T-helper 2 cell treated with Interferon-gamma antibody and Interleukin-4, amounts not matched to agents 100 ng/mL and 5 ng/mL, for 36 hours (primary cell): ENCODE measurements around the gene KIF15. TPM values are rescaled to one million over a fixed set of nuclear protein-coding genes. Genes with fewer than 3 reads are reported as not detected.
"Not testable (repeated sequence)": the region's sequence is repeated elsewhere in the genome, so short reads cannot be mapped to it uniquely, and the experiment has no call there.

ENCODE experiments used
- intact Hi-C: fragments of 100-400 bp; cut with micrococcal nuclease; formaldehyde crosslinking; loops from one replicate; pipeline ENCODE4 v1.15.1; 2023
- total RNA-seq: library from RNA; stranded (reverse); gene quantifications from 2 replicates; pipeline ENCODE4 v1.2.3, GENCODE V29; 2022

KIF15 gene
- total RNA-seq, 1 donor from 2014 or later, result 44.8 TPM

DNA sequence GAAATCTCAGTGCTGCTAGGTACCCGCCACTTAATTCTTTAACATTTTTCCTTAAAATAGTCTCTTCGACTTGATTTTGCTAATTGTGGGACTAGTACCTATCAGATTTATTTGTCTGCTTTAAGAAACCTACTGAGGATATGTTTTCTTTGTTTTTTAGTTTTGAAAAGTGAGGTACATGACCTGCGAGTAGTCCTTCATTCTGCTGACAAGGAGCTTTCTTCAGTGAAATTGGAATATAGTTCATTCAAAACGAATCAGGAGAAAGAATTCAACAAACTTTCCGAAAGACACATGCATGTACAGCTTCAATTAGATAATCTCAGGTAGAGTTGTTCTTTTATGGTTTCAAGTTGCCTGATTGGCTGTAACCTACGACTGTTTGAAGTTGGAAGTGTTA is 53.2 kb downstream of the KIF15 start:
- intact Hi-C loops, result no loop called here

- intact Hi-C loops, result not testable (repeated sequence)
These were observed 54.7 kb downstream of the KIF15 start for GRCh38 chr3:44816334-44816733.

DNA sequence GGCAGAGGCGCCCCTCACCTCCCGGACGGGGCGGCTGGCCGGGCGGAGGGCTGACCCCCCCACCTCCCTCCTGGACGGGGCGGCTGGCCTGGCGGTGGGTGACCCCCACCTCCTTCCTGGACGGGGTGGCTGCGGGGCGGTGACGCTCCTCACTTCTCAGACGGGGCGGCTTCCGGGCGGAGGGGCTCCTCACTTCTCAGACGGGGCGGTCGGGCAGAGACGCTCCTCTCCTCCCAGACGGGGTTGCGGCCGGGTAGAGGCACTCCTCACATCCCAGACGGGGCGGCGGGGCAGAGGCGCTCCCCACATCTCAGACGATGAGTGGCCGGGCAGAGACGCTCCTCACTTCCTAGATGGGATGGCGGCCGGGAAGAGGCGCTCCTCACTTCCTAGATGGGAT is 59.6 kb downstream of the KIF15 start:
- intact Hi-C loops, result not testable (repeated sequence)

- intact Hi-C loops, result no loop called here
These were observed 63.8 kb downstream of the KIF15 start for GRCh38 chr3:44825264-44825925.

DNA sequence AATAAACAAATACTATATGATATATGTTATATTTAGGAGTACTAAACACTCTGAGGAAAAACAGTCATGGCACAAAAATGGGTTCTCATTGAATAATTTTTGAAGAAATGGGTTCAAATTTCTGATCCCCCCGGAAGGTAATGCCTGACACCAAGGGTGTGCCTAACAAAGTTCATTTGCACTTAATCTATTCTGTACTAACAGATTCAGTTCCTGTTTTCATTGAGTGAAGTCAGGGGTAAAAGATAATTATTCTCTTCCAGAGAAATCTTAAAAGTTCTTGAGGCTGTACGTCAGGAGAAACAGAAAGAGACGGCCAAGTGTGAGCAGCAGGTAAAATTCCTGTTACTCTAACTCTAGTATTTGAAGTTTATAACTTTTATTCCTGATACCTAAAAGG is 65.6 kb downstream of the KIF15 start:
- intact Hi-C loops, result no loop called here

DNA sequence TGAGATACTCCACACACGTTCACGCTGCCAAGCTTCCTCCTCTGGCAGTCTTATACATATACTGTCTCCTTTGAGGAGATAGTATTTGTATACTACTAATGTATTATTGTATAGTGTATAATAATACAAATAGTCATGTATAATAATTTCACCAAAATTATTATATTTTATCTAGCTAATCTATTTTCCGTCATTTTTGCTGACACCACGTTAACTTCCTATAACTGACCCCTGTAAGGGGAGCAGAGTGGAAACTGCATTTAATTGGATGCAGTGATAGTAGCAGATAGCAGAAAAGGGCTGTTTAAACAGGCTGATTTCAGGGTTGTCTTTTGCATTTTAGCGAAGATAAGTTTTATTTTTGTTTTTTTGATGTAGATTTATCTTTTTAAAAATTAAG is 69.6 kb downstream of the KIF15 start:
- intact Hi-C loops, result no loop called here

- intact Hi-C loops, result no loop called here
These were observed 70.4 kb downstream of the KIF15 start for GRCh38 chr3:44832032-44832431.

DNA sequence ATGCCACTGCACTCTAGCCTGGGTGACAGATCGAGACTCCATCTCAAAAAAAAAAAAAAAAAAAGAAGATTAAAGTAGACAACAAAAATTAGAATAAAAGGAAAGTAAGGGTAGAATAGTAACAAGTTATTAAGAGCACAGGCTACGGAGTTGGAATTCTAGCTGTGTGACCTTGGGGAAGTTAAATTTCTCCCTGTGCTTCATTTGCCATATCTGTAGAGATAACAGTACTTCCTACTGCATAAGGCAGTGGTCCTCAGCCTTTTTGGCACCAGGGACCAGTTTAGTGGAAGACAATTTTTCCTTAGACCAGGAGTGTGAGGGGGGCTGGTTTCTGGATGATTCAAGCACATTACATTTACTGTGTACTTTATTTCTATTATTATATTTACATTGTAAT is 71.4 kb downstream of the KIF15 start:
- intact Hi-C loops, result no loop called here

DNA sequence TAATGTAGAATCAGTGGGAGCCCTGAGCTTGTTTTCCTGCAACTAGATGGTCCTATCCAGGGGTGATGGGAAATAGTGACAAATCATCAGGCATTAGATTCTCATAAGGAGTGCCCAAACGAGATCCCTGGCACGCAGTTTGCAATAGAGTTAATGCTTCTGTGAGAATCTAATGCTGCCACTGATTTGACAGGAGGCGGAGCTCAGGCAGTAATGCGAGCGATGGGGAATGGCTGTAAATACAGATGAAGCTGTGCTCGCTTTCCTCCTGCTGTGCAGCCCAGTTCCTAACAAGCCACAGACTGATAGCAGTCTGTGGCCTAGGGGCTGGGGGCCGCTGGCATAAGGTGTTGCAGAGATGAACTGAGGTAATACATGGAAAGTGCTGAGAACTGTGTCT is 71.8 kb downstream of the KIF15 start:
- intact Hi-C loops, result no loop called here

GRCh38 chr3:44835684-44836083 is 74.1 kb downstream of the KIF15 start:
- intact Hi-C loops, result no loop called here

GRCh38 chr3:44842376-44842775 is 80.8 kb downstream of the KIF15 start:
- intact Hi-C loops, result no loop called here

DNA sequence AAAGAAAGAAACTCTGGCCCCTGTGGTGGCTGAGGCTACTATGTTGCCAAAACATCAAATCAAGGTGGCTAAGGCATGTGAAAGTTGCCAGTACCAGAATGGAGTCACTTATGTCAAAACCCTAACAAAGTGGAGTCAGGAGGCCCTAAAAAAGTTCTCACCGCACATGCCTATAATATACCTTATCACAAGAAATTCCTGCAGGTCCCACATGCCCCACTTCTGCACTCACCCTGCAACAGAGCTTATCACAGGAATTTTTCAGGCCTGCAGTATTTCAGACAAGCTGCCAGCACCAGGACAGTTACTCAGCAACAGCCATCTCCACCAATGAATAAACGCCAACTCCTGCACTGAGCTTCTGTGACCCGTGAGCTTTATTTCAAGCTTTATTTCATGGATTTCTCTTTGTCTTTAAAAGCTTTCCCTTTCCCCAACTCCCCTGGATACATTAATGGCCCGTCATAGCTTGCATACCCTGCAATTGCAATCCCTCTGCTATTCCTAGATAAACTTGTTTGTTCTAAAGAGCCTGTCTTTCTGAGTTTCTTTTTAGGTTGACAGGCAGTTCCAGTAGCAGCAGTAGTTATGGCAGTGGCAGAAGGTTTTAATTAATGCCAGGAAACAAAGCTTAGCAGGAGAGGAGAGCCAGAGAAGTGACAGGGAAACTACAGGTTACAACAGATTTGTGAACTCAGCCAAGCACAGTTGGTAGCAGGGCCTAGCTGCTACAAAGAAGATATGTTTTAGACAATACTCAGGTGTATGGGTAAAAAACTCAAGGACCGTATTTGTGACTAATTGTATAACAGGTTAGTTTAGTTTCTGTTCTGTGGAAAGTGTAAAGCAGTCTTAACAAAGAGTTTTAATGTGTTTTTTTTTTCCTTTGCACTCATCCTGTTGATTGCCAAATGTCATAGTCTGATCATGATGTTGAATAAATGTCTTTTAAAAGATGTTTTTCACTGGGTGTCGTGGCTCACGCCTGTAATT is 84.2 kb downstream of the KIF15 start:
- intact Hi-C loops, result no loop called here

GRCh38 chr3:44848634-44849033 is 87.0 kb downstream of the KIF15 start:
- intact Hi-C loops, result no loop called here

GRCh38 chr3:44856663-44857062 is 95.1 kb downstream of the KIF15 start:
- intact Hi-C loops, result not testable (repeated sequence)

- intact Hi-C loops, result loop anchor here (5.0 to 10.0 kb wide), 4 partner anchors 117 to 523 kb away; partner anchors contain the start of genes EXOSC7, TCAIM, ZDHHC3 and ZNF197
These were observed 98.5 kb downstream of the KIF15 start for GRCh38 chr3:44860117-44860516.

- intact Hi-C loops, result loop anchor here (1.0 to 10.0 kb wide), 5 partner anchors 100 to 524 kb away; partner anchors contain the start of genes EXOSC7, KIAA1143, KIF15 and TCAIM
These were observed 100.0 kb downstream of the KIF15 start, which contains the start of gene TMEM42 for GRCh38 chr3:44861412-44862225. Gene TMEM42 (plus strand): TSS chr3:44861912. CDS start chr3:44861925, 13 bp downstream.

- intact Hi-C loops, result loop anchor here (1.0 to 10.0 kb wide), 5 partner anchors 101 to 525 kb away; partner anchors contain the start of genes EXOSC7, KIAA1143, KIF15 and TCAIM
These were observed 100.6 kb downstream of the KIF15 start for GRCh38 chr3:44862226-44862637.

DNA sequence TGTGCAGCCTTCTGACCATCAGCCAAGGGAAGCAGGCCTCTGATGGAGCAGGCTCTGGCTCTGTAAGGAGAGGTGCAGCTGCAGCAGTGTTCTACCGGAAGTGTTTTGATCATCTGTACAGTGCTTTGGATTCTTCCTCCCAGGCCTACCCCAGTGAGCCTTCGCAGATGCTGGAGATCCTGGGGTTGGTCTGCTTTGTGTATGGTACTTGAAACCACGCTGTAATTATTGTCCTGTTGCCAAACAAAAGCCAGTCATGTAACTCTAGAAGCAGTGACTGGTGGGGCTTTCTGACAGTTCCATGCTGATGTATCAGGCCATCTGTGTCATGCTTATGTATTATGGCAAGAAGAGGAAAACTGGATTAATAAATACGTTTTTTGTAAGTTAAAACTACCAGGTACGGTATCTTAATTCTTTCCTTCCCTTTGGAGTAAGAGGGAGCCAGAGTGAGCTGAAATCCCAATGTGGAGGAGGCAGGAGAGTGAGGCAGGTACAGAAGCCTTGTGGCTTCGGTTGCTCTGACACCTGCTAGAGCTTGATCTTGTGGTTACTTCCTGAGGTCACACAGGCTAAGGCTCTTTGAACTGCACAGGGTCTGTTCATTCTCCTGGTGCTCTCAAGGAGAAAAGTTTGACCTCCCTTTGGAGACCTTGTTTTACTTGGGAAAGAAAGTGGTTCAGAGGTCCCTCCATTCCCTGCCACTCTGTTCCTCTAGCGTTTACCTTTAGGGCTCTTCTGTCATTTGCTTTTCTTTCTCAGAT is 103.9 kb downstream of the KIF15 start:
- intact Hi-C loops, result loop anchor here (10.0 kb wide), 1 partner anchor 241 kb away; the partner anchor contains the start of gene ZNF197

GRCh38 chr3:44867421-44868111 is 106.0 kb downstream of the KIF15 start:
- intact Hi-C loops, result loop anchor here (10.0 kb wide), 1 partner anchor 243 kb away; the partner anchor contains the start of gene ZNF197
